ENCODE measurements around the gene CFLAR. TPM values are rescaled to one million over a fixed set of nuclear protein-coding genes. Genes with fewer than 3 reads are reported as not detected.
A peak's percentile ranks its signal among the peaks of the same experiment; 100 is the strongest.
"Not testable (repeated sequence)": the region's sequence is repeated elsewhere in the genome, so short reads cannot be mapped to it uniquely, and the experiment has no call there.

The CFLAR gene
- total and polyA plus RNA-seq, 7 experiments from 2014 or later, result 63.9 to 253 (median 183) TPM

- peaks cover 31 to 49% (median 35%) of the 10 kb centered on the region in 7 donors for H3K4me1 Mint-ChIP-seq
- no peaks in the 10 kb centered on the region for H3K27me3 Mint-ChIP-seq
- intact Hi-C loops (cut with micrococcal nuclease), result loop anchor here (1.0 to 10.0 kb wide), 18 partner anchors 8 to 1081 kb away; partner anchors contain the start of genes STRADB (in 2 of the 2), TMEM237 (in 2 of the 2), TRAK2 (in 2 of the 2) and ALS2 (in 1 of the 2)
- Histone ChIP-seq H3K4me1 (ENCODE audit: control insufficient read depth in 2 of 2, insufficient read depth in 2 of 2, low read length in 2 of 2) (peaks cover 22 to 29% of the 10 kb centered on the region in 2 donors), H3K36me3 (ENCODE audit: control insufficient read depth in 2 of 3, insufficient read depth in 3 of 3, low read length in 3 of 3) (peaks cover 0 to 7% (median 0%) of the 10 kb centered on the region in 3 experiments), H3K4me3 (ENCODE audit: low read length) (peak overlapping the region; percentile 68), H3K27me3 (ENCODE audit: control insufficient read depth in 2 of 2, insufficient read depth in 2 of 2, low read length in 2 of 2) (no peaks in the 10 kb centered on the region), H3K27ac (ENCODE audit: low read depth, low read length) (peak overlapping the region; percentile 89), H3K9me3 (ENCODE audit: control insufficient read depth in 2 of 3, low read length in 3 of 3) (no peaks in the 10 kb centered on the region)
- POLR2A ChIA-PET, result interaction anchor here (0.6 to 3.7 kb wide), 20 partner anchors 10 to 471 kb away, joined by 3 to 90 read pairs (median 5); partner anchors contain the start of genes BZW1, CASP8, CFLAR and CLK1
- peak in 1 of 9 donors; percentile 23 for DNase-seq
- peaks cover 4 to 34% (median 19%) of the 10 kb centered on the region in 5 donors for H3K36me3 Mint-ChIP-seq
- peaks cover 0 to 2% (median 0%) of the 10 kb centered on the region in 11 donors for H3K9me3 Mint-ChIP-seq
- peak overlapping the region; percentile 87 to 99 (median 95) for H3K4me3 Mint-ChIP-seq
- peak overlapping the region; percentile 86 to 98 (median 95) for H3K27ac Mint-ChIP-seq
- ATAC-seq, result peak; percentile 33
- CTCF ChIA-PET, result interaction anchor here (0.6 to 4.0 kb wide), 24 partner anchors 10 to 996 kb away, joined by 3 to 140 read pairs (median 4); partner anchors contain the start of genes CASP8, ORC2, STRADB and TRAK2
Observed at GRCh38 chr2:201183365-201183727, 67.4 kb downstream of the CFLAR start.

GRCh38 chr2:201183835-201184234, 67.9 kb downstream of the CFLAR start:
- not testable (repeated sequence) for H3K27me3 Mint-ChIP-seq; H3K9me3 Mint-ChIP-seq; H3K27me3 ChIP-seq (ENCODE audit: control insufficient read depth in 2 of 2, insufficient read depth in 2 of 2, low read length in 2 of 2); H3K9me3 ChIP-seq (ENCODE audit: control insufficient read depth in 2 of 3, low read length in 3 of 3); ATAC-seq
- POLR2A ChIA-PET, result interaction anchor here (0.6 to 3.7 kb wide), 9 partner anchors 9 to 77 kb away, joined by 3 to 90 read pairs (median 20); partner anchors contain the start of genes CASP8 and CFLAR
- DNase-seq, result peak in 1 of 9 donors; percentile 13
- H3K36me3 ChIP-seq (ENCODE audit: control insufficient read depth in 2 of 3, insufficient read depth in 3 of 3, low read length in 3 of 3), result peaks cover 0 to 10% (median 0%) of the 10 kb centered on the region in 3 experiments
- H3K4me3 ChIP-seq (ENCODE audit: low read length), result peak overlapping the region; percentile 68
- H3K4me1 ChIP-seq (ENCODE audit: control insufficient read depth in 2 of 2, insufficient read depth in 2 of 2, low read length in 2 of 2), result peaks cover 22 to 34% of the 10 kb centered on the region in 2 donors
- peak overlapping the region; percentile 89 for H3K27ac ChIP-seq (ENCODE audit: low read depth, low read length)
- H3K36me3 Mint-ChIP-seq, result peaks cover 7 to 37% (median 23%) of the 10 kb centered on the region in 5 donors
- H3K4me1 Mint-ChIP-seq, result peaks cover 33 to 52% (median 39%) of the 10 kb centered on the region in 7 donors
- H3K4me3 Mint-ChIP-seq, result peak overlapping the region; percentile 87 to 99 (median 95)
- intact Hi-C loops (cut with micrococcal nuclease), result loop anchor here (1.0 to 10.0 kb wide), 20 partner anchors 7 to 1081 kb away; partner anchors contain the start of genes ALS2 (in 2 of the 2), STRADB (in 2 of the 2), TMEM237 (in 2 of the 2) and TRAK2 (in 2 of the 2)
- CTCF ChIA-PET, result interaction anchor here (0.6 to 4.0 kb wide), 10 partner anchors 10 to 76 kb away, joined by 3 to 140 read pairs (median 9); partner anchors contain the start of gene CASP8
- peak overlapping the region; percentile 76 to 96 (median 94) for H3K27ac Mint-ChIP-seq

DNA sequence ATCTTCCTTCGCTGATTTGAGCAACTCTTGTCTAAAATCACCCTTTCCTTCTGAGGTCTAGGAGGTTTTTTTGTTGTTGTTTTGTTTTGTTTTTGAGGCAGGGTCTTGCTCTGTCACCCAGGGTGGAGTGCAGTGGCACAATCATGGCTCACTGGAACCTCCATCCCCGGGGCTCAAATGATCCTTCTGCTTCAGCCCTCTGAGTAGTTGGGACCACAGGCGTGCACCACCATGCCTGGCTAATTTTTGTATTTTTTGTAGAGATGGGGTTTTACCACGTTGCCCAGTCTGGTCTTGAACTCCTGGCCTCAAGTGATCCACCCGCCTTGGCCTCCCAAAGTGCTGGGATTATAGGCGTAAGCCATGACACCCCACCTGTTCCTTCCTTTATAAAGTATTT, 68.3 kb downstream of the CFLAR start:
- Histone ChIP-seq H3K36me3 (ENCODE audit: control insufficient read depth in 2 of 3, insufficient read depth in 3 of 3, low read length in 3 of 3) (peaks cover 0 to 14% (median 0%) of the 10 kb centered on the region in 3 experiments), H3K4me1 (ENCODE audit: control insufficient read depth in 2 of 2, insufficient read depth in 2 of 2, low read length in 2 of 2) (peaks cover 22 to 38% of the 10 kb centered on the region in 2 donors), H3K27ac (ENCODE audit: low read depth, low read length) (peak overlapping the region; percentile 89), H3K4me3 (ENCODE audit: low read length) (peak overlapping the region; percentile 64)
- not testable (repeated sequence) for H3K9me3 ChIP-seq (ENCODE audit: control insufficient read depth in 2 of 3, low read length in 3 of 3); H3K9me3 Mint-ChIP-seq; H3K27me3 Mint-ChIP-seq; H3K27me3 ChIP-seq (ENCODE audit: control insufficient read depth in 2 of 2, insufficient read depth in 2 of 2, low read length in 2 of 2); ATAC-seq
- peak overlapping the region; percentile 87 to 99 (median 95) for H3K4me3 Mint-ChIP-seq
- DNase-seq, result peak in 1 of 9 donors; percentile 37
- peaks cover 7 to 42% (median 24%) of the 10 kb centered on the region in 5 donors for H3K36me3 Mint-ChIP-seq
- intact Hi-C loops (cut with micrococcal nuclease), result loop anchor here (1.0 to 10.0 kb wide), 7 partner anchors 10 to 1081 kb away; partner anchors contain the start of genes ALS2 (in 2 of the 2), BZW1 (in 1 of the 2), NOP58 (in 1 of the 2) and TMEM237 (in 1 of the 2)
- POLR2A ChIA-PET, result interaction anchor here (2.0 to 3.7 kb wide), 4 partner anchors 9 to 76 kb away, joined by 20 to 90 read pairs (median 24); partner anchors contain the start of gene CASP8
- H3K4me1 Mint-ChIP-seq, result peaks cover 33 to 52% (median 39%) of the 10 kb centered on the region in 7 donors
- H3K27ac Mint-ChIP-seq, result peak overlapping the region; percentile 76 to 96 (median 94)
- CTCF ChIA-PET, result interaction anchor here (1.9 to 4.0 kb wide), 5 partner anchors 10 to 76 kb away, joined by 4 to 140 read pairs (median 12); partner anchors contain the start of gene CASP8

GRCh38 chr2:201185863-201186262, 69.9 kb downstream of the CFLAR start:
- Mint-ChIP-seq H3K4me1 (peaks cover 39 to 58% (median 54%) of the 10 kb centered on the region in 7 donors), H3K27ac (peak overlapping the region; percentile 49 to 96 (median 94)), H3K36me3 (peaks cover 7 to 46% (median 31%) of the 10 kb centered on the region in 5 donors), H3K9me3 (peaks cover 0 to 4% (median 0%) of the 10 kb centered on the region in 11 donors), H3K4me3 (peak overlapping the region; percentile 87 to 99 (median 95)), H3K27me3 (no peaks in the 10 kb centered on the region)
- Histone ChIP-seq H3K36me3 (ENCODE audit: control insufficient read depth in 2 of 3, insufficient read depth in 3 of 3, low read length in 3 of 3) (peaks cover 0 to 22% (median 0%) of the 10 kb centered on the region in 3 experiments), H3K27me3 (ENCODE audit: control insufficient read depth in 2 of 2, insufficient read depth in 2 of 2, low read length in 2 of 2) (no peaks in the 10 kb centered on the region), H3K4me3 (ENCODE audit: low read length) (peak overlapping the region; percentile 64), H3K9me3 (ENCODE audit: control insufficient read depth in 2 of 3, low read length in 3 of 3) (no peaks in the 10 kb centered on the region), H3K4me1 (ENCODE audit: control insufficient read depth in 2 of 2, insufficient read depth in 2 of 2, low read length in 2 of 2) (peaks cover 22 to 52% of the 10 kb centered on the region in 2 donors), H3K27ac (ENCODE audit: low read depth, low read length) (peak overlapping the region; percentile 89)
- CTCF ChIA-PET, result interaction anchor here (0.6 to 1.6 kb wide), 5 partner anchors 9 to 1079 kb away, joined by 3 to 21 read pairs (median 6); no protein-coding TSS in a partner anchor
- ATAC-seq (peak; percentile 20), DNase-seq (peak in 1 of 9 donors; percentile 16)
- POLR2A ChIA-PET, result interaction anchor here (0.7 to 1.6 kb wide), 5 partner anchors 9 to 47 kb away, joined by 3 to 14 read pairs (median 4); no protein-coding TSS in a partner anchor
- intact Hi-C loops (cut with micrococcal nuclease), result loop anchor here (2.0 to 10.0 kb wide), 2 partner anchors 595 to 1079 kb away; partner anchors contain the start of genes ALS2 (in 1 of the 2) and NOP58 (in 1 of the 2)

GRCh38 chr2:201186982-201187381, 71.0 kb downstream of the CFLAR start:
- H3K4me1 ChIP-seq (ENCODE audit: control insufficient read depth in 2 of 2, insufficient read depth in 2 of 2, low read length in 2 of 2), result peaks cover 33 to 63% of the 10 kb centered on the region in 2 donors
- Mint-ChIP-seq H3K27me3 (no peaks in the 10 kb centered on the region), H3K4me1 (peaks cover 49 to 69% (median 65%) of the 10 kb centered on the region in 7 donors), H3K4me3 (peak overlapping the region; percentile 33 to 99 (median 95)), H3K27ac (peak overlapping the region; percentile 11 to 96 (median 92)), H3K9me3 (peaks cover 0 to 4% (median 0%) of the 10 kb centered on the region in 11 donors), H3K36me3 (peaks cover 7 to 50% (median 40%) of the 10 kb centered on the region in 5 donors)
- peaks cover 0 to 22% (median 0%) of the 10 kb centered on the region in 3 experiments for H3K36me3 ChIP-seq (ENCODE audit: control insufficient read depth in 2 of 3, insufficient read depth in 3 of 3, low read length in 3 of 3)
- H3K9me3 ChIP-seq (ENCODE audit: control insufficient read depth in 2 of 3, low read length in 3 of 3), result no peaks in the 10 kb centered on the region
- ChIA-PET POLR2A (interaction anchor here (0.6 to 1.6 kb wide), 2 partner anchors 9 to 114 kb away, joined by 3 to 6 read pairs; no protein-coding TSS in a partner anchor), CTCF (no interaction called here)
- DNase-seq, result no peak
- H3K27ac ChIP-seq (ENCODE audit: low read depth, low read length), result peak overlapping the region; percentile 89
- H3K27me3 ChIP-seq (ENCODE audit: control insufficient read depth in 2 of 2, insufficient read depth in 2 of 2, low read length in 2 of 2), result no peaks in the 10 kb centered on the region
- no peak for ATAC-seq
- intact Hi-C loops (cut with micrococcal nuclease), result loop anchor here in 1 of 2 donors (10.0 kb wide), 1 partner anchor 1078 kb away; the partner anchor contains the start of gene NOP58
- H3K4me3 ChIP-seq (ENCODE audit: low read length), result peak overlapping the region; percentile 19

GRCh38 chr2:201188449-201188848, 72.5 kb downstream of the CFLAR start:
- CTCF ChIA-PET, result interaction anchor here (0.7 to 1.1 kb wide), 3 partner anchors 45 to 477 kb away, joined by 3 to 5 read pairs (median 3); no protein-coding TSS in a partner anchor
- intact Hi-C loops (cut with micrococcal nuclease), result loop anchor here in 1 of 2 donors (10.0 kb wide), 1 partner anchor 1076 kb away; the partner anchor contains the start of gene NOP58
- H3K27ac Mint-ChIP-seq, result peak overlapping the region in 8 of 9 donors; percentile 60 to 96 (median 91)
- H3K27me3 Mint-ChIP-seq, result no peaks in the 10 kb centered on the region
- H3K4me1 ChIP-seq (ENCODE audit: control insufficient read depth in 2 of 2, insufficient read depth in 2 of 2, low read length in 2 of 2), result peaks cover 46 to 76% of the 10 kb centered on the region in 2 donors
- DNase-seq, result no peak
- H3K27me3 ChIP-seq (ENCODE audit: control insufficient read depth in 2 of 2, insufficient read depth in 2 of 2, low read length in 2 of 2), result no peaks in the 10 kb centered on the region
- peaks cover 0 to 24% (median 0%) of the 10 kb centered on the region in 3 experiments for H3K36me3 ChIP-seq (ENCODE audit: control insufficient read depth in 2 of 3, insufficient read depth in 3 of 3, low read length in 3 of 3)
- H3K4me1 Mint-ChIP-seq, result peaks cover 56 to 84% (median 75%) of the 10 kb centered on the region in 7 donors
- no peaks in the 10 kb centered on the region for H3K9me3 ChIP-seq (ENCODE audit: control insufficient read depth in 2 of 3, low read length in 3 of 3)
- POLR2A ChIA-PET, result interaction anchor here (0.6 to 2.0 kb wide), 6 partner anchors 18 to 74 kb away, joined by 3 to 7 read pairs (median 4); no protein-coding TSS in a partner anchor
- peaks cover 7 to 58% (median 44%) of the 10 kb centered on the region in 5 donors for H3K36me3 Mint-ChIP-seq
- H3K9me3 Mint-ChIP-seq, result peaks cover 0 to 4% (median 0%) of the 10 kb centered on the region in 11 donors
- H3K27ac ChIP-seq (ENCODE audit: low read depth, low read length), result peak overlapping the region; percentile 89
- peak overlapping the region in 9 of 10 donors; percentile 28 to 99 (median 71) for H3K4me3 Mint-ChIP-seq
- H3K4me3 ChIP-seq (ENCODE audit: low read length), result no peak overlapping the region
- ATAC-seq, result no peak
